HepG2 (cell line): ENCODE measurements around the gene MRFAP1. TPM values are rescaled to one million over a fixed set of nuclear protein-coding genes. Genes with fewer than 3 reads are reported as not detected.

Experiments used
- FOXO1 ChIP-seq: sonication (generic); formaldehyde crosslinking; IDR thresholded peaks from 2 replicates; pipeline ENCODE4 v1.4.0; 2020; ENCODE audit warnings: missing genetic modification reagents
- GTF2F1 ChIP-seq: fragments of 150-350 bp; IDR thresholded peaks from 2 replicates; pipeline ENCODE4 v1.6.1; 2014; ENCODE audit warnings: low read length
- MIER2 ChIP-seq: IDR thresholded peaks from 2 replicates; pipeline ENCODE4 v1.6.1; 2016; ENCODE audit warnings: missing biosample characterization, missing genetic modification reagents
- PHF8 ChIP-seq: sonication (generic); formaldehyde crosslinking; IDR thresholded peaks from 2 replicates; pipeline ENCODE4 v1.5.0; 2020; ENCODE audit warnings: missing genetic modification reagents
- SPEN ChIP-seq: sonication (generic); formaldehyde crosslinking; IDR thresholded peaks from 2 replicates; pipeline ENCODE4 v1.5.1; 2020; ENCODE audit warnings: low read depth, mild to moderate bottlenecking, missing genetic modification reagents
- ZFYVE20 ChIP-seq: sonication (generic); formaldehyde crosslinking; IDR thresholded peaks from 2 replicates; pipeline ENCODE4 v1.8.0; 2023; ENCODE audit warnings: low read depth, mild to moderate bottlenecking, moderate library complexity, missing genetic modification reagents, borderline replicate concordance
- ZNF343 ChIP-seq: sonication (generic); formaldehyde crosslinking; IDR thresholded peaks from 2 replicates; pipeline ENCODE4 v1.4.0; 2020; ENCODE audit warnings: mild to moderate bottlenecking, missing genetic modification reagents
- ZNF543 ChIP-seq: sonication (generic); formaldehyde crosslinking; IDR thresholded peaks from 2 replicates; pipeline ENCODE4 v1.4.0; 2020; ENCODE audit warnings: mild to moderate bottlenecking, missing genetic modification reagents
- ZNF589 ChIP-seq: sonication (generic); formaldehyde crosslinking; conservative IDR thresholded peaks from 2 replicates; pipeline ENCODE4 v1.8.0; 2022; ENCODE audit warnings: mild to moderate bottlenecking, moderate library complexity, missing genetic modification reagents
- ZNF670 ChIP-seq: sonication (generic); formaldehyde crosslinking; IDR thresholded peaks from 2 replicates; pipeline ENCODE4 v1.8.0; 2022; ENCODE audit warnings: mild to moderate bottlenecking, missing genetic modification reagents, borderline replicate concordance
- ZNF883 ChIP-seq: sonication (generic); formaldehyde crosslinking; IDR thresholded peaks from 2 replicates; pipeline ENCODE4 v1.5.1; 2020; ENCODE audit warnings: mild to moderate bottlenecking, missing genetic modification reagents; ENCODE audit errors: not compliant biosample characterization
- polyA plus RNA-seq, 8 experiments: library from polyadenylated mRNA; depleted of rRNA in 3 of 8; stranded (reverse) in 7 of 8; unstranded in 1 of 8; fragments of >200 nt; fragmentation: Illumina TruSeq in 4 of 8; extraction: Trizol in 4 of 8; gene quantifications; 2 replicates each; pipeline versions ENCODE4 v1.2.1 to v1.2.3, GENCODE V29; 2011 to 2016; ENCODE audit warnings: low read depth in 4 of 8, missing spikeins in 1 of 8, mixed read lengths in 1 of 8; ENCODE audit not compliant: insufficient read depth in 1 of 8
- total RNA-seq, 5 experiments: library from RNA; depleted of rRNA; stranded (reverse); fragments of >200 nt; fragmentation: Illumina TruSeq; extraction: Trizol; gene quantifications; 2 replicates each; pipeline ENCODE4 v1.2.3, GENCODE V29; 2016; ENCODE audit warnings: low read depth in 1 of 5
- TF ChIP-seq, protein P1 (sequence below): sonication (generic); formaldehyde crosslinking; IDR thresholded peaks from 2 replicates; pipeline ENCODE4 v1.8.0; 2022; ENCODE audit warnings: missing genetic modification reagents, mild to moderate bottlenecking, inconsistent platforms, borderline replicate concordance
- TF ChIP-seq, protein P2 (sequence below): sonication (generic); formaldehyde crosslinking; IDR thresholded peaks from 2 replicates; pipeline ENCODE4 v1.5.0; 2020; ENCODE audit warnings: mild to moderate bottlenecking, missing genetic modification reagents, moderate library complexity
- TF ChIP-seq, protein P3 (sequence below): sonication (generic); formaldehyde crosslinking; IDR thresholded peaks from 2 replicates; pipeline ENCODE4 v1.8.1; 2023; ENCODE audit warnings: missing genetic modification reagents, inconsistent platforms, borderline replicate concordance
- TF ChIP-seq, protein P4 (sequence below): sonication (generic); formaldehyde crosslinking; IDR thresholded peaks from 2 replicates; pipeline ENCODE4 v1.4.0; 2020; ENCODE audit warnings: mild to moderate bottlenecking, low read depth, missing genetic modification reagents
- TF ChIP-seq, protein P5 (sequence below): sonication (generic); formaldehyde crosslinking; IDR thresholded peaks from 2 replicates; pipeline ENCODE4 v1.4.0; 2020; ENCODE audit warnings: mild to moderate bottlenecking, missing genetic modification reagents
- TF ChIP-seq, protein P6 (sequence below): sonication (generic); formaldehyde crosslinking; IDR thresholded peaks from 2 replicates; pipeline ENCODE4 v1.8.0; 2022; ENCODE audit warnings: low read depth, missing genetic modification reagents

The MRFAP1 gene
- total and polyA plus RNA-seq, 2 of the 13 experiments (the other 11 are each of a cell fraction or from before 2014, with no cell fraction given), result 112 to 158 TPM

DNA sequence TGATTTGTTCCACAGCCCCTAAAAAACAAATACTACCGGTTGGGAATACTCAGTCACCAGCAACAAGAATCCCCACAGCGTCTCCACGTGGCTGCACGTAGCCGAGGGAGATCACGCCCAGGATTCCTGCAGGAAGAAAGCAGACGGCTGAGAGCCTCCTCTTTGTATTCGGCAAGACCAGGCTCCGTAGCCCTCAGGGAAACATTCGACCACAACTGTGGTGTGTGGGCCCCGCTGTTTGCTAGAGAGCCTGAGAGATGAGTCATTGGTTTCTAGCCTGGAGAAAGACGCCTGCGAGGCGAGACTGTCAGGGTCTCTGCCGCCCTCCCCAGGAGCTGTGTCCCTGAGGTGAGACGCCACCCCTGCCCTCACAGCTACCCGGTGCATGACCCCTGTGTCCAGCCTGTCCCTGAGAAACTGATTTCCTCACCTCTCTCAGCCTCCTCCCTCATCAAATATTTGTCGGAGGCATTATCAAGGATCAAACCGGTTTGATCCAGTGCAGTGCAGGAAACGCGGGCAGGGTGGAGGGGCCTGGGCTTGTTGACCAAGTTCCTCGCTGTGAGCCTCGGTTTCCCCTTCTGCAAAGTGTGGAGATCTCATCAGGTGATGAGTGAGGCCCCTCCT lies 48.5 kb downstream of the MRFAP1 start (continued):
- TF ChIP-seq ZFYVE20 (CRISPR knock-in tag), result no peak
- TF ChIP-seq, protein P1, sequence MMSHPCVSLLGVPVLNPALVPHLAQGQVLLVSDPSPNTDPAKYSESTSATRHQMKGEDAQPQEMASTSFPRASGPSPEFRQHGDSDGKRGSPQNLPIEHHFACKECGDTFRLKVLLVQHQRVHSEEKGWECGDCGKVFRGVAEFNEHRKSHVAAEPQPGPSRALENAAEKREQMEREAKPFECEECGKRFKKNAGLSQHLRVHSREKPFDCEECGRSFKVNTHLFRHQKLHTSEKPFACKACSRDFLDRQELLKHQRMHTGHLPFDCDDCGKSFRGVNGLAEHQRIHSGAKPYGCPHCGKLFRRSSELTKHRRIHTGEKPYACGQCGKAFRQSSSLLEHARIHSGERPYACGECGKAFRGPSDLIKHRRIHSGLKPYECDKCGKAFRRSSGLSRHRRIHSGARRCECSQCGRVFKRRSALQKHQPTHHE (CRISPR knock-in tag), result peak; percentile 37; the same call in 1 of the 2 replicates
- 0 out of 2 replicates have a peak, but pooled peaks have one; percentile 35 for TF ChIP-seq ZNF343
- TF ChIP-seq, protein P2, sequence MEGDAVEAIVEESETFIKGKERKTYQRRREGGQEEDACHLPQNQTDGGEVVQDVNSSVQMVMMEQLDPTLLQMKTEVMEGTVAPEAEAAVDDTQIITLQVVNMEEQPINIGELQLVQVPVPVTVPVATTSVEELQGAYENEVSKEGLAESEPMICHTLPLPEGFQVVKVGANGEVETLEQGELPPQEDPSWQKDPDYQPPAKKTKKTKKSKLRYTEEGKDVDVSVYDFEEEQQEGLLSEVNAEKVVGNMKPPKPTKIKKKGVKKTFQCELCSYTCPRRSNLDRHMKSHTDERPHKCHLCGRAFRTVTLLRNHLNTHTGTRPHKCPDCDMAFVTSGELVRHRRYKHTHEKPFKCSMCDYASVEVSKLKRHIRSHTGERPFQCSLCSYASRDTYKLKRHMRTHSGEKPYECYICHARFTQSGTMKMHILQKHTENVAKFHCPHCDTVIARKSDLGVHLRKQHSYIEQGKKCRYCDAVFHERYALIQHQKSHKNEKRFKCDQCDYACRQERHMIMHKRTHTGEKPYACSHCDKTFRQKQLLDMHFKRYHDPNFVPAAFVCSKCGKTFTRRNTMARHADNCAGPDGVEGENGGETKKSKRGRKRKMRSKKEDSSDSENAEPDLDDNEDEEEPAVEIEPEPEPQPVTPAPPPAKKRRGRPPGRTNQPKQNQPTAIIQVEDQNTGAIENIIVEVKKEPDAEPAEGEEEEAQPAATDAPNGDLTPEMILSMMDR (CRISPR knock-in tag), result peak; percentile 44
- no peak for TF ChIP-seq FOXO1
- TF ChIP-seq ZNF589, result no peak
- TF ChIP-seq, protein P3, sequence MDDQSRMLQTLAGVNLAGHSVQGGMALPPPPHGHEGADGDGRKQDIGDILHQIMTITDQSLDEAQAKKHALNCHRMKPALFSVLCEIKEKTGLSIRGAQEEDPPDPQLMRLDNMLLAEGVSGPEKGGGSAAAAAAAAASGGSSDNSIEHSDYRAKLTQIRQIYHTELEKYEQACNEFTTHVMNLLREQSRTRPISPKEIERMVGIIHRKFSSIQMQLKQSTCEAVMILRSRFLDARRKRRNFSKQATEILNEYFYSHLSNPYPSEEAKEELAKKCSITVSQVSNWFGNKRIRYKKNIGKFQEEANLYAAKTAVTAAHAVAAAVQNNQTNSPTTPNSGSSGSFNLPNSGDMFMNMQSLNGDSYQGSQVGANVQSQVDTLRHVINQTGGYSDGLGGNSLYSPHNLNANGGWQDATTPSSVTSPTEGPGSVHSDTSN, result no peak
- TF ChIP-seq, protein P4, sequence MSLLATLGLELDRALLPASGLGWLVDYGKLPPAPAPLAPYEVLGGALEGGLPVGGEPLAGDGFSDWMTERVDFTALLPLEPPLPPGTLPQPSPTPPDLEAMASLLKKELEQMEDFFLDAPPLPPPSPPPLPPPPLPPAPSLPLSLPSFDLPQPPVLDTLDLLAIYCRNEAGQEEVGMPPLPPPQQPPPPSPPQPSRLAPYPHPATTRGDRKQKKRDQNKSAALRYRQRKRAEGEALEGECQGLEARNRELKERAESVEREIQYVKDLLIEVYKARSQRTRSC (CRISPR knock-in tag), result no peak
- no peak; the same call in 1 of the 2 replicates for TF ChIP-seq ZNF543
- TF ChIP-seq PHF8 (CRISPR knock-in tag), result peak; percentile 35; the same call in 1 of the 2 replicates
- TF ChIP-seq GTF2F1, result no peak
- TF ChIP-seq, protein P5, sequence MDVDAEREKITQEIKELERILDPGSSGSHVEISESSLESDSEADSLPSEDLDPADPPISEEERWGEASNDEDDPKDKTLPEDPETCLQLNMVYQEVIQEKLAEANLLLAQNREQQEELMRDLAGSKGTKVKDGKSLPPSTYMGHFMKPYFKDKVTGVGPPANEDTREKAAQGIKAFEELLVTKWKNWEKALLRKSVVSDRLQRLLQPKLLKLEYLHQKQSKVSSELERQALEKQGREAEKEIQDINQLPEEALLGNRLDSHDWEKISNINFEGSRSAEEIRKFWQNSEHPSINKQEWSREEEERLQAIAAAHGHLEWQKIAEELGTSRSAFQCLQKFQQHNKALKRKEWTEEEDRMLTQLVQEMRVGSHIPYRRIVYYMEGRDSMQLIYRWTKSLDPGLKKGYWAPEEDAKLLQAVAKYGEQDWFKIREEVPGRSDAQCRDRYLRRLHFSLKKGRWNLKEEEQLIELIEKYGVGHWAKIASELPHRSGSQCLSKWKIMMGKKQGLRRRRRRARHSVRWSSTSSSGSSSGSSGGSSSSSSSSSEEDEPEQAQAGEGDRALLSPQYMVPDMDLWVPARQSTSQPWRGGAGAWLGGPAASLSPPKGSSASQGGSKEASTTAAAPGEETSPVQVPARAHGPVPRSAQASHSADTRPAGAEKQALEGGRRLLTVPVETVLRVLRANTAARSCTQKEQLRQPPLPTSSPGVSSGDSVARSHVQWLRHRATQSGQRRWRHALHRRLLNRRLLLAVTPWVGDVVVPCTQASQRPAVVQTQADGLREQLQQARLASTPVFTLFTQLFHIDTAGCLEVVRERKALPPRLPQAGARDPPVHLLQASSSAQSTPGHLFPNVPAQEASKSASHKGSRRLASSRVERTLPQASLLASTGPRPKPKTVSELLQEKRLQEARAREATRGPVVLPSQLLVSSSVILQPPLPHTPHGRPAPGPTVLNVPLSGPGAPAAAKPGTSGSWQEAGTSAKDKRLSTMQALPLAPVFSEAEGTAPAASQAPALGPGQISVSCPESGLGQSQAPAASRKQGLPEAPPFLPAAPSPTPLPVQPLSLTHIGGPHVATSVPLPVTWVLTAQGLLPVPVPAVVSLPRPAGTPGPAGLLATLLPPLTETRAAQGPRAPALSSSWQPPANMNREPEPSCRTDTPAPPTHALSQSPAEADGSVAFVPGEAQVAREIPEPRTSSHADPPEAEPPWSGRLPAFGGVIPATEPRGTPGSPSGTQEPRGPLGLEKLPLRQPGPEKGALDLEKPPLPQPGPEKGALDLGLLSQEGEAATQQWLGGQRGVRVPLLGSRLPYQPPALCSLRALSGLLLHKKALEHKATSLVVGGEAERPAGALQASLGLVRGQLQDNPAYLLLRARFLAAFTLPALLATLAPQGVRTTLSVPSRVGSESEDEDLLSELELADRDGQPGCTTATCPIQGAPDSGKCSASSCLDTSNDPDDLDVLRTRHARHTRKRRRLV (CRISPR knock-in tag), result no peak
- no peak for TF ChIP-seq ZNF883 (CRISPR knock-in tag)
- TF ChIP-seq, protein P6, sequence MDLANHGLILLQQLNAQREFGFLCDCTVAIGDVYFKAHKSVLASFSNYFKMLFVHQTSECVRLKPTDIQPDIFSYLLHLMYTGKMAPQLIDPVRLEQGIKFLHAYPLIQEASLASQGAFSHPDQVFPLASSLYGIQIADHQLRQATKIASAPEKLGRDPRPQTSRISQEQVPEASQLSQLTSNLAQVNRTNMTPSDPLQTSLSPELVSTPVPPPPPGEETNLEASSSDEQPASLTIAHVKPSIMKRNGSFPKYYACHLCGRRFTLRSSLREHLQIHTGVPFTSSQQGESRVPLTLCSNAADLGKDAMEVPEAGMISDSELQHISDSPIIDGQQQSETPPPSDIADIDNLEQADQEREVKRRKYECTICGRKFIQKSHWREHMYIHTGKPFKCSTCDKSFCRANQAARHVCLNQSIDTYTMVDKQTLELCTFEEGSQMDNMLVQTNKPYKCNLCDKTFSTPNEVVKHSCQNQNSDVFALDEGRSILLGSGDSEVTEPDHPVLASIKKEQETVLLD, result no peak
- TF ChIP-seq SPEN (CRISPR knock-in tag), result peak; percentile 65
- TF ChIP-seq MIER2 (CRISPR knock-in tag), result 0 out of 2 replicates have a peak, but pooled peaks have one; percentile 8
- TF ChIP-seq ZNF670 (CRISPR knock-in tag), result peak; percentile 10; the same call in 1 of the 2 replicates
